Fibroblast of skin of right biceps (primary cell): ENCODE results near the gene BET1.
"Not testable (repeated sequence)": the region's sequence is repeated elsewhere in the genome, so short reads cannot be mapped to it uniquely, and the experiment has no call there.

Source experiments
- DNase-seq: peaks from one replicate; pipeline ENCODE4 v3.0.0-alpha.2; 2013

BET1 gene, protein sequence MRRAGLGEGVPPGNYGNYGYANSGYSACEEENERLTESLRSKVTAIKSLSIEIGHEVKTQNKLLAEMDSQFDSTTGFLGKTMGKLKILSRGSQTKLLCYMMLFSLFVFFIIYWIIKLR

GRCh38 chr7:94004024-94004951 is at the start of gene BET1:
Gene BET1, minus strand, starts transcription at chr7:94004355. Its CDS starts 139 bp downstream, at chr7:94004216.
- peak; percentile 97 for DNase-seq

GRCh38 chr7:94053532-94053931 is 49.4 kb upstream of the BET1 start:
- no peak for DNase-seq

- DNase-seq, result no peak
Measured at GRCh38 chr7:94052398-94053180, 48.4 kb upstream of the BET1 start.

DNA sequence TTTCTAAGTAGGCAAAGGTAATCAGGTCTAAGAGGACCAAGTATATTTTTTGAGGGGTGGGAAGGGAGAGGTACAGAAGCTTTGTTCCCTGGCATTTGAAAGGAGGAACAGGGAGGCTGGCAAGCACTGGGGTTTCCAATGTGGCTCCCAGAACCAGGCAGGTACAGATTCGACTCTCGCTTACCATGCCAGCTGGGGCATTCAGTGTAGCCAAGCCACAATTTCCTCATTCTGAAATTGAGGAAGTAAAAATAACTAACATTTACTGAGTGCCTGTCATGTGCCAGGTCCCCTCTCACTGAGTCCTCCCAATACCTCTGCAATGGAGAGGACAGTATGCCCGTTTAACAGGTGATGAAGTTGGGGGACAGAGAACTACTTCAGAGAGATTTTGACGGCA is 45.9 kb upstream of the BET1 start:
- no peak for DNase-seq

DNA sequence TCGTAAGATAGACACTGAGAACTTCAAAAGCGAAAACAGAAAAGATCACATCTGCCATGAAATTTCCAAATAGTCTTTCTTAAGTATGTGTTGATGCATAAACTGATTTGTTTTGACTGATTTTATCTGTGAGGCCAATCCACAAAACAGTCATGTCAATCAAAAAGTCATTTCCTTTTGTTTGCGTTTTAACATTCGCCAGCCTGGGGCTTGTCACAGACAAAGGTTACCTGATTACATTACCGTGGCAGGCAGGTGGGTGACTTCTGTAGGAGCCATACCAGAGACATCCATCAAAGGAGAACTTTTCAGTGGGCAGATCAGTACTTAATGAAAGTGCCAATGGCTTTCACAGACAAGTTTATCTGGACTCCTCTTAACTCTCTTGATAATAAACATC is 45.5 kb upstream of the BET1 start:
- DNase-seq, result no peak

DNA sequence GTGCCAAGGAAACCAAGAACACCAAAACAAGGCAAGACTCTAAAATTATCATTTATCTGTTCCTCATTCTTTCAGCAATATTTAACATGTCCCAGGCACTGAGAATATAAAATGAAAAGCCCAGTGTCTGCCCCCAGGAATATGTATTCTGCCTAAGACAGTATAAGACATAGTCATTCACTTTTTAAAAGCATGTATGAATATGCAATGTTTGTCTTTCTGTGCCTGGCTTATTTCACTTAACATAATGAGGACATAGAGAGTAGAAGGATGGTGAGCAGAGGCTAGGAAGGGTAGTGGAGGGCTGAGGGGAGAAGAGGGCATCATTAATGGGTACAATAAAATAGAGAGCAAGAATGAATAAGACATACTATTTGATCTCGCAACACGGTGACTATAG is 44.6 kb upstream of the BET1 start:
- no peak for DNase-seq

GRCh38 chr7:94047956-94048355 is 43.8 kb upstream of the BET1 start:
- no peak for DNase-seq

DNA sequence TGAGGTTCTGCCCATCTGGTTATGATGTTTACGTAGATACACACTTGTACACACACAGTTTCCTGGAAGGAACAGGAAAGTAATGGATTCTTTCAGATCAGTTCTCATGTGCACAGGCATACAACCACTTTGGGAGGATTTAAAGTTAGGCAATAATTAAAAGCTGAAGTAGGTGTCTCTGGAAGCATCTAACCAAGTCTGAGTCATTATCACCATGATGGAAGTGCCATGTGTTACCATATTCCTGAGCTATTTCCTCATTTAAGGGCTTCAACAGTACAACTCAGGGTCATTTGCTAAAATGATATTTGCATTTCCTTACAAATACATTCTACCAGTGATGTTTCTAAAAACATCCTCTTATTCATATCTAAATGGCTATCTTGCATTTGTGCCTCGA is 41.4 kb upstream of the BET1 start:
- DNase-seq, result no peak

- no peak for DNase-seq
Measured at GRCh38 chr7:94044806-94045205, 40.7 kb upstream of the BET1 start.

GRCh38 chr7:94043299-94043698 is 39.1 kb upstream of the BET1 start:
- DNase-seq, result peak; percentile 73

DNA sequence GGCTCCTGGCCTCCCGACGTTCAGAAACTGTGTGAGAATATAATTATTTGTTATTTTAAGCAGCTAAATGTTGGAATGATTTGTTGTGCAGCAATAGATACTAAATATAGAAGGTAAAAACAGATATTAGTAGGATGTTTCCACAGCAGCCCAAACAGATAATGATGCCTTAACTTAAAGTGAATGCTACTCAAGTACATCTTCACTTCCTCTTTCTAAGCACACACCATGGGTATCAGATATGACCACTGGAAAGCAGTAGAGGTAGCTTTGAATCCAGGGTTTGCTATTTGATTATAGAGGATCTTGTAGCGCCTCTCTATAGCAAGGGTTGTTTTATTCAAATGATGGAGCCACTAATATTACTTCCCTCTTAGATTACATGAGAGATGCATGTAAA is 38.2 kb upstream of the BET1 start:
- no peak for DNase-seq

GRCh38 chr7:94041529-94041928 is 37.4 kb upstream of the BET1 start:
- DNase-seq, result peak; percentile 56

DNA sequence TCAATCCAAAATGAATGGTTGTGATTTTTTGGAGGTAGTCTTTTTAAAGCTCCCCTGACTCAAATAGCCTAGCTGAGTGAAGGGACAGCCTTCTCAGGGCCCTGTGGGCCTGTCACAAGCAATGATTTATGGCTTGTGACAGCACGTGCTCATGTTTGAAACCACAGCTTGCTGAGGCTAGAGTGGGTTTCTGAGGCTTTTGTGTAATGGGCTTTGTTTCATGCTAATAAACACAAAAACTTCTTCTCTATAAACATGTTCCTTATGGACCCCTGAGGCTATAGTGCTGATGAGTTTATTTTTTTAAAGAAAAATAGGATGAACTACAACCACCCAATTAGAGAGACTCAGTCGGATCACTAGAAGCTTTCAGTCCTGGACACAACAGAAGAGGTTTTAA is 36.1 kb upstream of the BET1 start:
- DNase-seq, result no peak

DNA sequence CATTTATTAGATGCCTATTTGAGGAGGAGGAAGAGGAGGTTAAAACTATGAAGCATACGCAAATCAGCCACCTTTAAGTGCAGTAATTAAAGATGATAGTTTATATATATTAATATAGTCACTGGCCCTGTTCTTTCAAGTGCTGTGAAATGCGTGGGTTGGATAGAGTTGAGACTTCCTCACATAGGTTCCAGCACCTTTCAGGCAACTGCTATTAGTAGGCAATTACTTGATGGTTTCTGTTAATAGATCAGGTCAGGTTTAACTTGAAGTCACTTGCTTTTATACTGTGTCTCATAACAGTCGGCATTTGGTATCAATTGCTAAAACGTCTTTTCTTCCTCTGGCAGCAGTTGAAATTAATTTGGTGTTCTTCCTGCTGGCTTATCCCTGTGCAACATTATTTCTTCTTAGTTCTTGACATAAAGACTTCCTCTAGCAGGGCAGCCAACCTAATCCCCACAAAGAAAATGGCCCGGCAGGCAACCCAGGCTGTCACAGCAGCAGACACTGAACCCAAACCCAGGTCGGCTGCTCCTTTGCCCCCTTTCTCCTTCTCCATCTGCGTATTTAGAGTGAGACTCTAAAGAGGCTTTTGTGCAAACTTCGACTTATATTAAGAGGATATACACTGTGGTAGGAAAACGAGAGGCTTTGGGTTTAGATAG is 35.3 kb upstream of the BET1 start:
- no peak for DNase-seq

GRCh38 chr7:94031865-94032264 is 27.7 kb upstream of the BET1 start:
- DNase-seq, result no peak

DNA sequence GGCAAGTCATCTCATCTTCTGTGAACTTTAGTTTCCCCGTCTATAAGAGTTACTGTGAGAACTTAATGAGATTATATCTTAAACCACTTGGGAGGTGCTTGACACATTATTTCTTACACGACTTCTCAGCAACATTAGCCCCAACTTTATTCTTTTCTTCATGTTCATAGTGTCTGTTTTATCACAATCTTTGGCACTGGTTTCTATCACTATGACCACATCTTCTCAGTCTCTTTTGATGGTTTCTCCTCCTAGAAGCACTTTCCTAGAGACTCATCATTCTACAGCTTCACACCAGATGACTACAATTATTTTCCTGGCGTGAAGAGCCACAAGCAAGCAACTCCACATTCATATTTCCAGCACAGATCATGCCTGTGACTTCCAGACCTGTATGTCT is 26.5 kb upstream of the BET1 start:
- no peak for DNase-seq

DNA sequence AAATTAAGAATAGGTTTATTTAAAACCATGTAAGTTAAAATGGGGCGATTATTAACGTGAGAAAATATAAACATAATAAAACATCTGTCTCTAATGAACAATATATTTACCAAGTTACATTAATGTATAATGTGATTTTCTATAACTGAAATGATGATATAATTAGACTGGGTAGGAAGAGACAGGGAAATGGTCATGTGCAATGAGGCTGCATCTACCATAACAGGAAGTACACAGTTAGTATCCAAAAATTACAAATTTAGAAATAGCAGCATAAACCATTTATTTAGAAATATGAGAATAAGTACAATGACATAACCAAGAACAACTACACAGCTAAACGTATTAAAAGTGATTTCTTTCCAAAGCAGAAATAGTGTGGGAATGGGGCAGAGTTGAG is 25.8 kb upstream of the BET1 start:
- no peak for DNase-seq

GRCh38 chr7:94028768-94029167 is 24.6 kb upstream of the BET1 start:
- peak; percentile 63 for DNase-seq

DNA sequence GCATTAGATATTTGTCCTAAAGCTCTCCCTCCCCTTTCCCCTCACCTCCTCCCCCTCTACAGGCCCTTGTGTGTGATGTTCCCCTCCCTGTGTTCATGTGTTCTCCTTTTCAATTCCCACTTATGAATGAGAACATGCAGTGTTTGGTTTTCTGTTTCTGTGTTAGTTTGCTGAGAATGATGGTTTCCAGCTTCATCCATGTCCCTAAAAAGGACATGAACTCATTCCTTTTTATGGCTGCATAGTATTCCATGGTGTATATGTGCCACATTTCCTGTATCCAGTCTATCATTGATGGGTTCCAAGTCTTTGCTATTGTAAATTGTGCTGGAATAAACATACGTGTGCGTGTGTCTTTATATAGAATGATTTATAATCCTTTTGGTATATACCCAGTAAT is 22.5 kb upstream of the BET1 start:
- not testable (repeated sequence) for DNase-seq

DNA sequence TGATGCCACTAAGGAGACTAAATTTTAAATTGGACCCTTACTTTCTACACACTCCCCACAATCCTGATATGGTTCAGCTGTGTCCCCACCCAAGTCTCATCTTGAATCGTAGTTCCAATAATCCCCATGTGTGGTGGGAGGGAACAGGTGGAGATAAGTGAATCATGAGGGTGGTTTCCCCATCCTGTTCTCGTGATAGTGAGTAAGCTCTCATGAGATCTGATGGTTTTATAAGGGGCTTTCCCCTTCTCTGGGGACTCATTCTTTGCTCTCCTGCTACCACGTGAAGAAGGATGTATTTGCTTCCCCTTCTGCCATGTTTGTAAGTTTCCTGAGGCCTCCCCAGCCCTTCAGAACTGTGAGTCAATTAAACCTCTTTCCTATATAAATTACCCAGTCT is 18.4 kb upstream of the BET1 start:
- DNase-seq, result peak; percentile 13

GRCh38 chr7:94016786-94017185 is 12.6 kb upstream of the BET1 start:
- no peak for DNase-seq

DNA sequence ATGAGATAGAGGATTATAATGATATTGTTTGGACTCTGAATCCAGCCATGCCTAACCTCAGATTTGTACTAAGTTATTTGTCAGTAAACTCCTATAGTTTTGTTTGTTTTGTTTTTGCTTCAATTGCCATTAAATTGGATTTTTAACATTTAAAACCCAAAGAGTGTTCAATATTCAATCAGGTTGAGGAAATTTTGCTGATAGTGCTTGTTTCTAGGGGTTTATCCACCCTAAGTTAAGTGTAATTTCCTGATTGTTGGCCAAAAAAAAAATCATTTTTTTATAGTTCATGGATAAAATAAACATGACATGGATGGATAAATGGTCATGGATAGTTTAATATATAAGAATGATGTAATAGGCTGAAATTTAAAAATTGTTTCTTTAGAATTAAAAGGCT is 11.4 kb upstream of the BET1 start:
- DNase-seq, result no peak

DNA sequence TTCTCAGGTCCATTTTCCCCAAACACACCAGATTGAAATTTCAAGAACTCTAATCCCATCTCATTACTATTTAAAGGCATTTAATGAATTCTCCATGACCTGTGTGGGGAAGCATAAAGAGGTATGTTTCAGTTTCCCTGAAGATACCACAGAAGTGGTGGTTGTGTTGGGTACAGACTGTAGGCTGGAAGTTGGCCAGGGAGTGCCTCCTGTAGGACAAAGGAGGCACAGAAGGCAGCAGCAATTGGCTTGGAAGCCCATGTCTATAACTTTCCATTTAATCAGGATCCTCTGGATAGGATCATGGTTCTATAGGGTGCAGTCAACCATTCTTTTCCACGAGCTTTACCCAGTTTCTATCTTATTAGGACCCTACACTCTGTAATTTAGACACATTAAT is 8.6 kb upstream of the BET1 start:
- no peak for DNase-seq
